HG02970 (cell line): ENCODE data around the gene RGP1.

Source experiments
- ATAC-seq: cut with Tn5 transposase; IDR thresholded peaks from one replicate; pipeline ENCODE4 v1.9.1; 2021; ENCODE audit warnings: mild to moderate bottlenecking, moderate library complexity, moderate number of reproducible peaks; ENCODE audit not compliant: unreplicated experiment, low FRiP score

RGP1 gene

GRCh38 chr9:35766997-35767396 lies 17.9 kb downstream of the RGP1 start:
- ATAC-seq: no peak

GRCh38 chr9:35767458-35767857 lies 18.4 kb downstream of the RGP1 start:
- no peak for ATAC-seq

- ATAC-seq: no peak
These were observed 20.7 kb downstream of the RGP1 start for GRCh38 chr9:35769763-35770162.

DNA sequence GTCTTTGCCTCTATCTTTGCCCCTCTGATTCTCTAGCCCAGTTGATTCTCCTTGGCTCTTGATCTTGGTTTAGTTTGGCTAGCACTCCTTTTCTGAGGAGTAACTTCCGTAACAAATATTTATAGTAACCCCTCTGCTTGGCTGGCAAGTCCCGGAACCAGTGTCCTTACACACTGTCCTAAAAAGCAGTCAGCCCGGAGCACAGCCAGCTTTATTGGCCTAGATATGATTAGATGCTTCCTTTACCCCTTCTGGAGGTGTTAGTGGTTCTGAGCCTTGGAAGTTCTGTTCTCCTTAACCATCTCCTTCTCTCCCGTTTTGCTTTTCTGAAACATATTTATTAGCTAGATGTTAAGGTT lies 22.0 kb downstream of the RGP1 start:
- no peak for ATAC-seq

GRCh38 chr9:35771534-35771933 lies 22.4 kb downstream of the RGP1 start:
- no peak for ATAC-seq

GRCh38 chr9:35771943-35772342 lies 22.9 kb downstream of the RGP1 start:
- no peak for ATAC-seq

- no peak for ATAC-seq
These were observed 26.0 kb downstream of the RGP1 start for GRCh38 chr9:35774907-35775635.

GRCh38 chr9:35776018-35776417 lies 26.9 kb downstream of the RGP1 start:
- ATAC-seq: no peak

GRCh38 chr9:35778496-35778895 lies 29.4 kb downstream of the RGP1 start:
- ATAC-seq: no peak

DNA sequence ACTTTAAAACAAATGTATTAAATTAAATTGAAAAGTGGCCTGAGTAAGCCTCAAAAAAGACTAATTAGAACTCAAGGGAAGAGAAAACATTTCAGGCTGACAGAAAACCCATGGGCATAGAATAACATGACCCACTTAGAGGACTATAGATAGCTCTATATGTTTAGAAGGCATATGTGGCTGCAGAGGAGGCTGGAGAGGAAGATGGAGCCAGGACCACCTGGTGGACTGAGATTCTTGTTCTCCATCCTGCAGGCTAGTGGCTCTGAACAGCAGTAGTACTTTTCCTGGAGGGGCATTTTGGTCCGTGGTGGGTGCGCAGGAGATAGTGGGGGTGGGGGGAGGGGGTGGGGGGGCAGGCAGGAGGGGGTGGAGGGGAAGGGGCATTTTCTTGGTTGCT lies 32.0 kb downstream of the RGP1 start:
- no peak for ATAC-seq

GRCh38 chr9:35783418-35783817 lies 34.3 kb downstream of the RGP1 start:
- ATAC-seq: no peak

- no peak for ATAC-seq
These were observed 40.5 kb downstream of the RGP1 start for GRCh38 chr9:35789541-35789940.

DNA sequence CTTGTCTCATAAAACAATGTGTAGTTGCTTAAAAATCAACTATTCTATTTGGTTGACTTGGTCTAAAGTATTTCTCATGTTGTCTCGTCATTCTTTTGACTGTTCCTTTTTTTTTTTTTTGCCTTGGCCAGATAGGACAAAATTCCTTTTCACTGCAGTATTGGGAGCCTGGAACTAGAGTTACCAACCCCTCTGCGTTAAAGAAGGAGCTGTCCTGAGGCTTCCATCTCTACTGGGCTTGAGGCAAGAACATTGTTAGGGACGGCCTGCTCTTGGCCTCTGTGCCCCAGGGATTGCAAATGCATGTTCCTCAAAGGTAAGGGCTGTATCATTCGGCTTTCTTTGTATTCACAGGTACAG lies 40.9 kb downstream of the RGP1 start:
- ATAC-seq: no peak

GRCh38 chr9:35790385-35791296 lies 41.6 kb downstream of the RGP1 start:
- no peak for ATAC-seq

GRCh38 chr9:35791297-35791921 lies 42.3 kb downstream of the RGP1 start, which contains the start of gene NPR2:
TSS of gene NPR2 (plus strand) at chr9:35791591. CDS start at chr9:35792409, 818 bp downstream.
- no peak for ATAC-seq

DNA sequence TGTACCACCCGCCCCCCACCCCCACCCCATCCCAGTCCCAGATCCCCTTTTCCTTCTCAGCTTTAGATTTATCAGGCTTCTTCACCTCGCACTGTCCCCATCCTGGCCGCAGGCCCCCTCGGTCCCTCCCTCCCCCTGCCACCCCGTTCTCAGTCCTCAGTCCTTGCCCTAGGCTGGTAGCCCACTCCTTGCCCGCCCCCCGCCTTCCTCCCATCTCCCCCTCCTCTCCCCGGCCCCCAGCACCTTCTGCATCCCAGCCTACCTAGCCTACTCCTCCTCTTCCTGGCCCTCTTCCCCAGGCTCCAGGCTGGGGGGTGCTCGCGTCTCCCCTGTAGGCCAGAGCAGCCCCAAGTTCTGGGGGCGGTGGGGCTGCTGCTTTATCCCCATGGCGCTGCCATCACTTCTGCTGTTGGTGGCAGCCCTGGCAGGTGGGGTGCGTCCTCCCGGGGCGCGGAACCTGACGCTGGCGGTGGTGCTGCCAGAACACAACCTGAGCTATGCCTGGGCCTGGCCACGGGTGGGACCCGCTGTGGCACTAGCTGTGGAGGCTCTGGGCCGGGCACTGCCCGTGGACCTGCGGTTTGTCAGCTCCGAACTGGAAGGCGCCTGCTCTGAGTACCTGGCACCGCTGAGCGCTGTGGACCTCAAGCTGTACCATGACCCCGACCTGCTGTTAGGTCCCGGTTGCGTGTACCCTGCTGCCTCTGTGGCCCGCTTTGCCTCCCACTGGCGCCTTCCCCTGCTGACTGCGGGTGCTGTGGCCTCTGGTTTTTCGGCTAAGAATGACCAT lies 43.1 kb downstream of the RGP1 start:
- no peak for ATAC-seq

- no peak for ATAC-seq
These were observed 43.7 kb downstream of the RGP1 start for GRCh38 chr9:35792826-35793225.

DNA sequence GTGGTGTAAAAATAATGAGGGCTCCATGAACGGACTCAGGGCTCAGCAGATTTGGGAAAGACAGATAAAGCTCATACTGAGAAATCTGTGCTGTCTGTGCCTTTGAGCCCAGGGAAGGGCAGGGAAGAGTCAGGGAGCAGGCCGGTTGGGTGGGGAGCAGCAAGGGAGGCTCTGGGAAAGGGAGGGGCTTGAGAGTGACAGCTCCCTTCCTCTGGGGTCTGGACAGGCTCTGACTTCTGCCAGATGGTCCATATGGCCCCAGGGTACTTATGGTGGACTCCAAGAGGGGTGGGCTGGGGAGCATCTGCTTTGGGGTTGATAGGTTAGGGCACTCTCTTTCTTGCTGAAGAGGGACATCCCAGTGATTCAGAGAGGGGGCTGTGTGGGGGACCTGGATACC lies 44.4 kb downstream of the RGP1 start:
- no peak for ATAC-seq

- no peak for ATAC-seq
These were observed 46.6 kb downstream of the RGP1 start for GRCh38 chr9:35795695-35796094.

- no peak for ATAC-seq
These were observed 48.4 kb downstream of the RGP1 start for GRCh38 chr9:35797311-35798109.
